A673 (cell line): ENCODE measurements around the gene B3GALT6.

ENCODE experiments used
- CTCF ChIP-seq: fragments of 300-800, 200-600 bp; sonication (generic); conservative IDR thresholded peaks from 2 replicates; pipeline ENCODE4 v1.5.1; 2017; ENCODE audit warnings: low read depth, mild to moderate bottlenecking, antibody characterized with exemption, low read length, moderate library complexity, mixed read lengths
- EZH2 ChIP-seq: fragments of 200-600 bp; sonication (generic); IDR thresholded peaks from 2 replicates; pipeline ENCODE4 v1.6.1; 2017; ENCODE audit warnings: borderline replicate concordance, low read depth, mild to moderate bottlenecking, mixed read lengths, antibody characterized with exemption, low read length; ENCODE audit not compliant: poor library complexity, severe bottlenecking

- TF ChIP-seq CTCF (no peak), EZH2 (no peak)
These were observed 3.3 kb upstream of the B3GALT6 start for GRCh38 chr1:1228596-1229321.
